Astrocyte (in vitro differentiated cells and primary cell): ENCODE data around the gene HYAL4. TPM values are rescaled to one million over a fixed set of nuclear protein-coding genes. Genes with fewer than 3 reads are reported as not detected.

ENCODE experiments used
- DNase-seq: peaks from one replicate; pipeline ENCODE4 v3.0.0-alpha.2; 2010; ENCODE audit warnings: low read depth
- FAIRE-seq: peaks from 2 replicates; lab custom pipeline; 2011; peaks lifted over from hg19 to GRCh38; lab: Jason Lieb, UNC
- H2AFZ ChIP-seq: 2 replicates; pipeline ENCODE4 v1.6.0; 2012; ENCODE audit warnings: low read depth, low read length, inconsistent platforms
- H3K27ac ChIP-seq: 2 replicates; pipeline ENCODE4 v1.5.1; 2011; ENCODE audit warnings: low read depth, low read length, inconsistent platforms
- H3K27me3 ChIP-seq: 2 replicates; pipeline ENCODE4 v1.6.0; 2011; ENCODE audit warnings: low read length, inconsistent platforms; ENCODE audit not compliant: insufficient read depth
- H3K36me3 ChIP-seq: 2 replicates; pipeline ENCODE4 v1.5.1; 2011; ENCODE audit warnings: low read length, inconsistent platforms; ENCODE audit not compliant: insufficient read depth
- H3K4me1 ChIP-seq: 2 replicates; pipeline ENCODE4 v1.5.1; 2011; ENCODE audit warnings: low read length, inconsistent platforms; ENCODE audit not compliant: insufficient read depth
- H3K4me2 ChIP-seq: 2 replicates; pipeline ENCODE4 v1.6.0; 2012; ENCODE audit warnings: low read length, inconsistent platforms
- H3K4me3 ChIP-seq: 2 replicates; pipeline ENCODE4 v1.5.1; 2011; ENCODE audit warnings: low read depth, mild to moderate bottlenecking, low read length, inconsistent platforms; ENCODE audit not compliant: insufficient read depth
- H3K79me2 ChIP-seq: 2 replicates; pipeline ENCODE4 v1.6.0; 2012; ENCODE audit warnings: mild to moderate bottlenecking, low read length, inconsistent platforms; ENCODE audit not compliant: insufficient read depth
- H3K9ac ChIP-seq: 2 replicates; pipeline ENCODE4 v1.6.0; 2012; ENCODE audit warnings: mild to moderate bottlenecking, low read length, inconsistent platforms
- H3K9me3 ChIP-seq: 2 replicates; pipeline ENCODE4 v1.5.1; 2012; ENCODE audit warnings: low read depth, mild to moderate bottlenecking, low read length, inconsistent platforms; ENCODE audit not compliant: insufficient read depth
- H4K20me1 ChIP-seq: 2 replicates; pipeline ENCODE4 v1.6.0; 2012; ENCODE audit warnings: low read length, inconsistent platforms; ENCODE audit not compliant: insufficient read depth
- H3K27ac Mint-ChIP-seq: one replicate; pipeline ENCODE4 v1.8.0; 2021; ENCODE audit warnings: mild to moderate bottlenecking, mixed read lengths; ENCODE audit not compliant: unreplicated experiment
- H3K27me3 Mint-ChIP-seq: one replicate; pipeline ENCODE4 v1.8.0; 2021; ENCODE audit warnings: low read depth, mixed read lengths; ENCODE audit not compliant: unreplicated experiment
- H3K36me3 Mint-ChIP-seq: one replicate; pipeline ENCODE4 v1.8.0; 2021; ENCODE audit warnings: low read depth, mixed read lengths; ENCODE audit not compliant: unreplicated experiment
- H3K4me1 Mint-ChIP-seq: one replicate; pipeline ENCODE4 v1.8.0; 2021; ENCODE audit warnings: low read depth, mixed read lengths; ENCODE audit not compliant: unreplicated experiment
- H3K4me3 Mint-ChIP-seq: one replicate; pipeline ENCODE4 v1.8.0; 2021; ENCODE audit warnings: mild to moderate bottlenecking, moderate library complexity, mixed read lengths; ENCODE audit not compliant: unreplicated experiment
- H3K9me3 Mint-ChIP-seq: one replicate; pipeline ENCODE4 v1.8.0; 2021; ENCODE audit warnings: mild to moderate bottlenecking, mixed read lengths; ENCODE audit not compliant: unreplicated experiment
- CTCF ChIP-seq: IDR thresholded peaks from 2 replicates; pipeline ENCODE4 v1.5.1; 2011; ENCODE audit warnings: low read depth, mild to moderate bottlenecking, inconsistent platforms, low read length, moderate library complexity; ENCODE audit not compliant: insufficient read depth
- EZH2 ChIP-seq: IDR thresholded peaks from 2 replicates; pipeline ENCODE4 v1.6.1; 2012; ENCODE audit warnings: mild to moderate bottlenecking, low read length, inconsistent platforms; ENCODE audit not compliant: insufficient read depth
- total RNA-seq: library from RNA; stranded (reverse); gene quantifications from 2 replicates; pipeline ENCODE4 v1.2.1, GENCODE V29; 2021

HYAL4 gene
- total RNA-seq, 1 donor from 2014 or later, result not detected

GRCh38 chr7:123820864-123821263, 24.1 kb upstream of the HYAL4 start:
- no peak for FAIRE-seq

GRCh38 chr7:123821320-123821719, 23.6 kb upstream of the HYAL4 start:
- Histone ChIP-seq H3K4me3 (no peak overlapping the region), H3K27ac (no peak overlapping the region), H3K4me1 (no peaks in the 10 kb centered on the region), H2AFZ (no peak overlapping the region), H4K20me1 (no peaks in the 10 kb centered on the region), H3K27me3 (peaks cover 2% of the 10 kb centered on the region), H3K9ac (no peak overlapping the region), H3K4me2 (no peak overlapping the region), H3K36me3 (no peaks in the 10 kb centered on the region), H3K9me3 (no peaks in the 10 kb centered on the region), H3K79me2 (no peaks in the 10 kb centered on the region)
- H3K4me3 Mint-ChIP-seq, result no peak overlapping the region
- H3K27me3 Mint-ChIP-seq, result no peaks in the 10 kb centered on the region
- H3K27ac Mint-ChIP-seq, result no peak overlapping the region
- H3K9me3 Mint-ChIP-seq, result no peaks in the 10 kb centered on the region
- H3K4me1 Mint-ChIP-seq, result no peaks in the 10 kb centered on the region
- FAIRE-seq (peak; percentile 49), DNase-seq (no peak)
- H3K36me3 Mint-ChIP-seq, result no peaks in the 10 kb centered on the region
- no peak for TF ChIP-seq EZH2
- no peak for TF ChIP-seq CTCF

More at GRCh38 chr7:123820864-123821263, 24.1 kb upstream of the HYAL4 start:
- TF ChIP-seq CTCF, result no peak
- TF ChIP-seq EZH2, result no peak
- Histone ChIP-seq H3K4me2 (no peak overlapping the region), H3K4me1 (no peaks in the 10 kb centered on the region), H3K36me3 (no peaks in the 10 kb centered on the region), H3K27me3 (peaks cover 2% of the 10 kb centered on the region), H3K9ac (no peak overlapping the region), H2AFZ (no peak overlapping the region), H4K20me1 (no peaks in the 10 kb centered on the region), H3K79me2 (no peaks in the 10 kb centered on the region), H3K27ac (no peak overlapping the region), H3K4me3 (no peak overlapping the region), H3K9me3 (no peaks in the 10 kb centered on the region)
- no peaks in the 10 kb centered on the region for H3K4me1 Mint-ChIP-seq
- H3K27ac Mint-ChIP-seq, result no peak overlapping the region
- H3K36me3 Mint-ChIP-seq, result no peaks in the 10 kb centered on the region
- H3K4me3 Mint-ChIP-seq, result no peak overlapping the region
- H3K9me3 Mint-ChIP-seq, result no peaks in the 10 kb centered on the region
- H3K27me3 Mint-ChIP-seq, result no peaks in the 10 kb centered on the region
- no peak for DNase-seq

- TF ChIP-seq CTCF (no peak), EZH2 (no peak)
- DNase-seq (no peak), FAIRE-seq (no peak)
Measured at GRCh38 chr7:123823898-123824753, 20.8 kb upstream of the HYAL4 start.

More at GRCh38 chr7:123823898-123824753, 20.8 kb upstream of the HYAL4 start:
- Histone ChIP-seq H3K9me3 (no peaks in the 10 kb centered on the region), H3K79me2 (no peaks in the 10 kb centered on the region), H3K4me1 (no peaks in the 10 kb centered on the region), H3K4me2 (no peak overlapping the region), H2AFZ (no peak overlapping the region), H3K27me3 (peaks cover 2% of the 10 kb centered on the region), H4K20me1 (no peaks in the 10 kb centered on the region), H3K36me3 (no peaks in the 10 kb centered on the region), H3K9ac (no peak overlapping the region), H3K27ac (no peak overlapping the region), H3K4me3 (no peak overlapping the region)
- Mint-ChIP-seq H3K4me3 (no peak overlapping the region), H3K36me3 (no peaks in the 10 kb centered on the region), H3K9me3 (no peaks in the 10 kb centered on the region), H3K27me3 (peaks cover 2% of the 10 kb centered on the region), H3K4me1 (no peaks in the 10 kb centered on the region), H3K27ac (no peak overlapping the region)
